Measurements from ENCODE around the gene HIBCH. TPM values are rescaled to one million over a fixed set of nuclear protein-coding genes. Genes with fewer than 3 reads are reported as not detected.

Gene HIBCH
- total and polyA plus RNA-seq, 2 of the 13 experiments (the other 11 are each of a cell fraction or from before 2014, with no cell fraction given) = 18.8 to 49.5 TPM

DNA sequence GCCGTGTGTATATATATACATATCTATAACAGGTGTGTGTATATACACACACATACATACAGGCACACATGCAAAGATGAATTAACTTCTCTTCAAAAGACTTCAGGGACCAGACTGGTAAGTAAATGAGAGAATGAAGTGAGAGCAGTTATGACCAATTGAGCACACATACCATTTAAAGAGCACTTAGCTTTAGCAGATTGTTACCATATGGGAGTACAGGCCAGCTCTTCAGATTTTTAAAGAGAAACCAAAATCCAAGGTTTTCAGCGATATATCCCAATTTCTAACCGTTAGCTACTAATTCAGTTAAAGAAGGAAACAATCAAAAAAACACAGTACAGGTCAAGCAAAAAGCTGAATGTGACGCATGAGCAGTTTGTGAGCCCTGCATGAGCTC is 47.5 kb upstream of the HIBCH start (continued):
- TF ChIP-seq HNF1A (IDR thresholded peaks at IDR 0.05; ENCODE audit: low read depth) (no peak), HNF1A (CRISPR knock-in tag; IDR thresholded peaks at IDR 0.05; ENCODE audit: borderline replicate concordance) (no peak), ZNF329 (CRISPR knock-in tag; IDR thresholded peaks at IDR 0.05; ENCODE audit: low read depth) (no peak), MED1 (CRISPR knock-in tag; IDR thresholded peaks at IDR 0.05) (no peak), PAXIP1 (CRISPR knock-in tag; conservative IDR thresholded peaks at IDR 0.05) (no peak), MTA1 (CRISPR knock-in tag; IDR thresholded peaks at IDR 0.05; ENCODE audit: borderline replicate concordance) (no peak), GMEB2 (CRISPR knock-in tag; IDR thresholded peaks at IDR 0.05; ENCODE audit: low read depth) (no peak), NCOR1 (IDR thresholded peaks at IDR 0.05; ENCODE audit: borderline replicate concordance, low read length) (no peak), SNAPC2 (CRISPR knock-in tag; IDR thresholded peaks at IDR 0.05) (no peak)
